ENCODE results near the gene SIGLEC12.
A peak's percentile ranks its signal among the peaks of the same experiment; 100 is the strongest.
"Not testable (repeated sequence)": the region's sequence is repeated elsewhere in the genome, so short reads cannot be mapped to it uniquely, and the experiment has no call there.

The SIGLEC12 gene

GRCh38 chr19:51479531-51480331, 21.9 kb downstream of the SIGLEC12 start:
- DNase-seq = no peak

GRCh38 chr19:51478381-51479234, 23.0 kb downstream of the SIGLEC12 start, which contains the start of gene CEACAM18:
CEACAM18 (plus strand) TSS chr19:51478539.
- DNase-seq = no peak

GRCh38 chr19:51477344-51477743, 24.3 kb downstream of the SIGLEC12 start:
- no peak for DNase-seq

GRCh38 chr19:51476164-51476563, 25.4 kb downstream of the SIGLEC12 start:
- DNase-seq = no peak

- DNase-seq = peak; percentile 43
Observed at GRCh38 chr19:51473009-51473707, 28.4 kb downstream of the SIGLEC12 start.

GRCh38 chr19:51472607-51473006, 29.0 kb downstream of the SIGLEC12 start:
- no peak for DNase-seq

- DNase-seq = no peak
Observed at GRCh38 chr19:51471527-51471926, 30.1 kb downstream of the SIGLEC12 start.

- no peak for DNase-seq
Observed at GRCh38 chr19:51470966-51471365, 30.6 kb downstream of the SIGLEC12 start.

GRCh38 chr19:51469629-51470028, 32.0 kb downstream of the SIGLEC12 start:
- no peak for DNase-seq

GRCh38 chr19:51469162-51469561, 32.4 kb downstream of the SIGLEC12 start:
- no peak for DNase-seq

- DNase-seq = no peak
Observed at GRCh38 chr19:51468545-51468920, 33.1 kb downstream of the SIGLEC12 start.

GRCh38 chr19:51467864-51468544, 33.6 kb downstream of the SIGLEC12 start:
- DNase-seq = no peak

GRCh38 chr19:51466723-51467122, 34.9 kb downstream of the SIGLEC12 start:
- no peak for DNase-seq

GRCh38 chr19:51463976-51464581, 37.5 kb downstream of the SIGLEC12 start:
- not testable (repeated sequence) for DNase-seq

- DNase-seq = no peak
Observed at GRCh38 chr19:51462681-51463080, 38.9 kb downstream of the SIGLEC12 start.

GRCh38 chr19:51462276-51462675, 39.3 kb downstream of the SIGLEC12 start:
- DNase-seq = no peak

- no peak for DNase-seq
Observed at GRCh38 chr19:51461723-51462161, 39.9 kb downstream of the SIGLEC12 start.

GRCh38 chr19:51460164-51460992, 41.2 kb downstream of the SIGLEC12 start:
- no peak for DNase-seq

GRCh38 chr19:51458899-51459505, 42.6 kb downstream of the SIGLEC12 start:
- no peak for DNase-seq

GRCh38 chr19:51458051-51458645, 43.5 kb downstream of the SIGLEC12 start, which contains the start of gene SIGLEC8:
SIGLEC8 (minus strand) TSS chr19:51458454; CDS start chr19:51458387, 67 bp downstream.
- DNase-seq = no peak

Data from fibroblast of skin of abdomen (primary cell).